ENCODE data around the gene TEX2. TPM values are rescaled to one million over a fixed set of nuclear protein-coding genes. Genes with fewer than 3 reads are reported as not detected.

TEX2 gene
- total and polyA plus RNA-seq, 2 experiments from 2014 or later = 26.9 to 37.0 TPM

DNA sequence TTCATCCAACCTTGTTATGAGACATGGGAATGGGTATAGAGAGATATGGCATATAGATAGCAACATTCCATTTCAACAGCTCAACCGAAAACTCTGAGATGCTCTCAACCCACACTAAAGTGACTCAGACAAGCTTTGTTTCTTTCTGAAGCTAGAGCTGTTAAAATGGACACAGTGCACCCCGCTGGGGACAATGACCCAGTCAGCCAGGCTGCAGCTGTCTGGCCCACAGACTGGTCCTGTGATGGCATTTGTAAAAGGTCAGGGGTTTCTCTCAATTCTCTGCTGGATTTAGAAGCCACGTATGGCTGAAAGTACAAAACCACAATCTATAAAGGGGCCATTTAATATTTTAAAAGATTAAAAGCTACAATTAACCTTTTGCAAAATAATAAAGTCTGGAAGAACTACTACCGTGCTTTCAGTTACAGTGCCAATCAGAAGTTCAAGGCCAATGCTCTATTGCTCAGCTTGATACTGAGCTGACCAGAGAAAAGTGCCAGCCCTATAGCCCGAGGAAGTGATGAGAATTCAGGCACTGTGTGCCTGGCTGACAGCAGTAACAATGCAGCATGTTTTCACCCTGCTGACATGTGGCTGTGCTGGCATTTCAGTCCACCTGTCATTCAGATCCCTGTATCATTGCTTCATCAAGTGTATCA lies 60.2 kb downstream of the TEX2 start:
- Histone ChIP-seq H4K20me1 (ENCODE audit: insufficient read depth) (no peaks in the 10 kb centered on the region), H3K9ac (peak overlapping the region; percentile 26; the same call in 1 of the 2 replicates), H3K4me3 (0 out of 2 replicates have a peak overlapping the region, but pooled peaks have one; percentile 4), H3K9me3 (ENCODE audit: low read depth) (no peaks in the 10 kb centered on the region), H3K4me2 (ENCODE audit: unreplicated experiment) (peak overlapping the region; percentile 50), H3F3A (ENCODE audit: insufficient read depth) (peaks cover 36% of the 10 kb centered on the region), H3K27ac (peak overlapping the region; percentile 68), H3K4me1 (ENCODE audit: insufficient read depth) (peaks cover 56% of the 10 kb centered on the region), H3K79me2 (ENCODE audit: insufficient read depth) (peaks cover 80% of the 10 kb centered on the region), H3K9me2 (ENCODE audit: insufficient read depth) (no peaks in the 10 kb centered on the region), H3K36me3 (ENCODE audit: low read depth) (no peaks in the 10 kb centered on the region), H2AFZ (no peak overlapping the region), H3K27me3 (replicated peaks; ENCODE audit: insufficient read depth) (no peaks in the 10 kb centered on the region)
- in situ Hi-C loops (cut with MboI) = no loop called here
- TF ChIP-seq EZH2phosphoT487 (IDR thresholded peaks at IDR 0.05; ENCODE audit: insufficient read depth, low read depth) (no peak), EZH2 (IDR thresholded peaks at IDR 0.05; ENCODE audit: insufficient read depth, poor library complexity, severe bottlenecking) (no peak)
- peak; percentile 90 for DNase-seq
- WGBS, 2 experiments (ENCODE audit: low coverage in 1 of 2, low lambda C conversion rate in 2 of 2, missing lambda C conversion rate in 2 of 2) = 13 to 14% methylated on average over 5 of the region's 5 CpGs

DNA sequence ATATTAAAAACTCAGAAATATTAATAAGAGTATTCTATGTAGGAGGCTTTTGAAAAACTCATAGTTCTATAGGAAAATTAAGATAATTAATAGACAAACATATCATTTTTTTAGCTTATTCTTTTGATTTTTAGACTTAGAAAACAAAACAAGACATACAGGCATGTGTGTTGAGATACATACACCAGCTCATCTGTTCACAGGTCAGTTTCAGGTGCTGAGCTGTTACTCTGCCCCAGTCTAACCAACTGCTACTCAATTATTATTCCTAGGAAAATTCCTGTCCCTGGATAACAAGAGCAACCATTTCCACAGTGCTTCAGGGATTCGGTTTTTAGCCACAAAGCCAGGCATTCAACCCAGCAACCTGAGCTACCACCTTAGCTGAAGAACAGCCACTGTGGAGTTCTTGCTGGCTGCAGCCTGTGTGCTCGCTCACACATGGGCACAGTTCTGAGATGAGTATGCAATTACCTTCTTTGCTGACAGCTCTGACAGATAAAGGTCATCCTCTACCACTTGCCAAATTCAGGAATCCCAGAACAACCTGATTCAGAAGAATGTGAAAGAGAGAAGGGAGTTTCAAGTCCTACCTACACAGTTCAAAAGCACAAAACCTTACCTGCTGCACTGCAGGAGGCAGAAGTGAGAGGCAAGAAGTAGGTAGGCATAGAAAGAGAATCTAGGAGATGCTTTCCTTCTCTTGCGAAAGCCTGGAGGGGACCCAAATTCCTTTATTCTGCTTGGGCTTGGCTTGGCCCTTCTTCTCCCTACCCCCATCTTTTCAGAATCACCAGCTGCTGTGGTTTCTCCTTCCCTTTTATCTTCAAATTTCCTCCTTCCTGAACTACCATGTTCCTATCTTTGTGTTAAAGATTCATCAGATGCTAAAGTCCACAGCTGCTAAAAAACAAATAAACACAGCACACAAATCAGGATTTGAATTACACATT lies 62.7 kb downstream of the TEX2 start:
- peaks cover 64% of the 10 kb centered on the region for H3K4me1 ChIP-seq (ENCODE audit: insufficient read depth)
- no peak overlapping the region for H3K9ac ChIP-seq
- peaks cover 60% of the 10 kb centered on the region for H3K79me2 ChIP-seq (ENCODE audit: insufficient read depth)
- peak; percentile 66 for DNase-seq
- no peak overlapping the region for H3K27ac ChIP-seq
- H3K9me2 ChIP-seq (ENCODE audit: insufficient read depth) = no peaks in the 10 kb centered on the region
- H3K4me2 ChIP-seq (ENCODE audit: unreplicated experiment) = peak overlapping the region; percentile 13
- in situ Hi-C loops (cut with MboI) = no loop called here
- H3K27me3 ChIP-seq (replicated peaks; ENCODE audit: insufficient read depth) = no peaks in the 10 kb centered on the region
- no peak for TF ChIP-seq EZH2phosphoT487 (IDR thresholded peaks at IDR 0.05; ENCODE audit: insufficient read depth, low read depth)
- TF ChIP-seq EZH2 (IDR thresholded peaks at IDR 0.05; ENCODE audit: insufficient read depth, poor library complexity, severe bottlenecking) = no peak
- peaks cover 61% of the 10 kb centered on the region for H3F3A ChIP-seq (ENCODE audit: insufficient read depth)
- 91 to 98% methylated on average over 3 of the region's 3 CpGs for WGBS, 2 experiments (ENCODE audit: low coverage in 1 of 2, low lambda C conversion rate in 2 of 2, missing lambda C conversion rate in 2 of 2)
- no peak overlapping the region for H3K4me3 ChIP-seq
- no peaks in the 10 kb centered on the region for H3K9me3 ChIP-seq (ENCODE audit: low read depth)
- no peaks in the 10 kb centered on the region; the same call in 1 of the 2 replicates for H3K36me3 ChIP-seq (ENCODE audit: low read depth)
- no peaks in the 10 kb centered on the region for H4K20me1 ChIP-seq (ENCODE audit: insufficient read depth)
- no peak overlapping the region for H2AFZ ChIP-seq

DNA sequence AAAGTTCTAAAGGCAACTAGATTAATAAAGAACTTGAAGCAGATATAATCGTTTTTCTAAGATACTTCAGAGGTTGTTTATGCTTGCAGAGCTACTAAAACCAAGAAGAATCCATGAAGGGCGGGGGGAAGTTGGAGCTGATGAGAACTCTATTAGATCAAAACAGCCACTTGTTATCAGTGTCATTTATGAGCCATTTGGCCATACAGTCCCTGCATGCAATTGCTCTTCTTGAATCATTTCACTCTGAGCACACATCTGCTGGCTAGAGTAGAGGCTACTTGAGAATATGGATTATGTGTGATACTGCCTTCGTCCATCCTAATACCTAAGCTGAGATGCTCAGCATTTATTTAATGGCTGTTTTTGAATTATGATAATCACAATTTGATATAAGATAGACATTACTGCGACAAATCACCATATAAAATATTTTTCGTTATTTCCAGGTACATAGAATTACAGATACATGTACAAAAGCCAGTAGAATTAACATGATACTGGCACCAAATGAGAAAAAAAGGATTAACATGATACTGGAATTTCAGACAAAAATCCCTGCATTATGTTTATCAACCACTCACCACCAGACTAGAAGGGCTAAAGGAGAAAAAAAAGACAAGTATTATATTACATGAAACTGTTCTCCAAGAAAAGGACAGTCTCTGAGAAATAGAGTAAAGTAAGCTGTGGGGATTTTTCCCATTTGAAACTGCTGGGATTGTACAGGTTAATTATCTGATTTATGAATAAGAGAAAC lies 64.5 kb downstream of the TEX2 start:
- 97 to 98% methylated on average over 5 of the region's 5 CpGs for WGBS, 2 experiments (ENCODE audit: low coverage in 1 of 2, low lambda C conversion rate in 2 of 2, missing lambda C conversion rate in 2 of 2)
- in situ Hi-C loops (cut with MboI) = no loop called here
- TF ChIP-seq EZH2phosphoT487 (IDR thresholded peaks at IDR 0.05; ENCODE audit: insufficient read depth, low read depth) = no peak
- TF ChIP-seq EZH2 (IDR thresholded peaks at IDR 0.05; ENCODE audit: insufficient read depth, poor library complexity, severe bottlenecking) = no peak

DNA sequence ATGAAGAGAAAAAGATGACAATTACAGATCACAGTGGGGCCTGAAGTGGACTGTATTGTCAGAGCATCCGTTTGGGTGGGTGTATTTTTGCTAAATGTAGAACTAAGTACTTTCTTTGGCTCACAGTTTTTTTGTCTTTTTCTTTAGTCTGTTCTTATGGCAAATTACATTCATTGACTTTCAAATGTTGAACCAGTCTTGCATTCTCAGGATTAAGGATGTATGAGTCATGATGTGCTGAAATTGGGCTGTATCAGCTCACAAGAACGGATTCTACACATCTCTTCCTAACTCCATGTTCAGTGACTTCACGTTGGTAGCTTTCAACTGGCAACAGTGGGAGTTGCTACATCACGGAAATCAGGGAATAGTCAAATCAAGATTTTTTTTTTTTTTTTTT lies 66.5 kb downstream of the TEX2 start:
- Histone ChIP-seq H3K4me2 (ENCODE audit: unreplicated experiment) (peak overlapping the region; percentile 29), H3K9me2 (ENCODE audit: insufficient read depth) (no peaks in the 10 kb centered on the region), H3K79me2 (ENCODE audit: insufficient read depth) (peaks cover 57% of the 10 kb centered on the region), H3K4me1 (ENCODE audit: insufficient read depth) (peaks cover 36% of the 10 kb centered on the region), H3K9me3 (ENCODE audit: low read depth) (no peaks in the 10 kb centered on the region), H3K4me3 (no peak overlapping the region), H4K20me1 (ENCODE audit: insufficient read depth) (no peaks in the 10 kb centered on the region), H3K27me3 (replicated peaks; ENCODE audit: insufficient read depth) (no peaks in the 10 kb centered on the region), H3F3A (ENCODE audit: insufficient read depth) (peaks cover 44% of the 10 kb centered on the region), H3K36me3 (ENCODE audit: low read depth) (no peaks in the 10 kb centered on the region; the same call in 1 of the 2 replicates), H3K27ac (peak overlapping the region; percentile 52), H2AFZ (no peak overlapping the region), H3K9ac (no peak overlapping the region)
- WGBS, 2 experiments (ENCODE audit: low coverage in 1 of 2, low lambda C conversion rate in 2 of 2, missing lambda C conversion rate in 2 of 2) = 13 to 22% methylated on average over 4 of the region's 4 CpGs
- TF ChIP-seq EZH2phosphoT487 (IDR thresholded peaks at IDR 0.05; ENCODE audit: insufficient read depth, low read depth) (no peak), EZH2 (IDR thresholded peaks at IDR 0.05; ENCODE audit: insufficient read depth, poor library complexity, severe bottlenecking) (no peak)
- DNase-seq = peak; percentile 88
- in situ Hi-C loops (cut with MboI) = no loop called here

More for the DNA sequence above, 64.5 kb downstream of the TEX2 start:
- Histone ChIP-seq H3K27me3 (replicated peaks; ENCODE audit: insufficient read depth) (no peaks in the 10 kb centered on the region), H3K27ac (no peak overlapping the region), H2AFZ (no peak overlapping the region), H3K79me2 (ENCODE audit: insufficient read depth) (peaks cover 56% of the 10 kb centered on the region), H3K9ac (no peak overlapping the region), H4K20me1 (ENCODE audit: insufficient read depth) (no peaks in the 10 kb centered on the region), H3K9me2 (ENCODE audit: insufficient read depth) (no peaks in the 10 kb centered on the region), H3K36me3 (ENCODE audit: low read depth) (no peaks in the 10 kb centered on the region; the same call in 1 of the 2 replicates), H3K4me2 (ENCODE audit: unreplicated experiment) (no peak overlapping the region), H3F3A (ENCODE audit: insufficient read depth) (peaks cover 56% of the 10 kb centered on the region), H3K4me3 (no peak overlapping the region), H3K9me3 (ENCODE audit: low read depth) (no peaks in the 10 kb centered on the region), H3K4me1 (ENCODE audit: insufficient read depth) (peaks cover 54% of the 10 kb centered on the region)
- DNase-seq = no peak

Measured in GM23248 (cell line).